Suppressor macrophage treated with lipopolysaccharide for 4 hours (primary cell): Measurements from ENCODE around the gene UBD.

Experiments
- DNase-seq: peaks from one replicate; pipeline ENCODE4 v3.0.0-alpha.2; 2020

Gene UBD

GRCh38 chr6:29559524-29560287, at the start of gene UBD:
Gene UBD (minus strand): TSS chr6:29559732. CDS start chr6:29559701, 31 bp downstream.
- DNase-seq, result peak; percentile 5

- no peak for DNase-seq
Observed at GRCh38 chr6:29608131-29608530, 48.6 kb upstream of the UBD start.

- DNase-seq, result no peak
Observed at GRCh38 chr6:29603930-29604329, 44.4 kb upstream of the UBD start.

- no peak for DNase-seq
Observed at GRCh38 chr6:29603456-29603855, 43.9 kb upstream of the UBD start.

GRCh38 chr6:29602564-29603361, 43.2 kb upstream of the UBD start:
- DNase-seq, result no peak

- DNase-seq, result no peak
Observed at GRCh38 chr6:29598172-29598747, 38.7 kb upstream of the UBD start.

- DNase-seq, result no peak
Observed at GRCh38 chr6:29597184-29597583, 37.7 kb upstream of the UBD start.

GRCh38 chr6:29596381-29596900, 36.9 kb upstream of the UBD start:
- DNase-seq, result no peak

GRCh38 chr6:29593199-29593855, 33.8 kb upstream of the UBD start:
- DNase-seq, result no peak

GRCh38 chr6:29591677-29592076, 32.1 kb upstream of the UBD start:
- DNase-seq, result no peak

- no peak for DNase-seq
Observed at GRCh38 chr6:29590218-29590808, 30.8 kb upstream of the UBD start.

GRCh38 chr6:29589423-29590048, 30.0 kb upstream of the UBD start:
- peak; percentile 56 for DNase-seq

- DNase-seq, result no peak
Observed at GRCh38 chr6:29584821-29585220, 25.3 kb upstream of the UBD start, which contains the start of gene OR2H2. Gene OR2H2 (plus strand): TSS chr6:29585121. CDS start chr6:29587945, 2,824 bp downstream.

- no peak for DNase-seq
Observed at GRCh38 chr6:29577544-29577943, 18.0 kb upstream of the UBD start.

GRCh38 chr6:29576056-29576455, 16.5 kb upstream of the UBD start:
- DNase-seq, result no peak

- DNase-seq, result no peak
Observed at GRCh38 chr6:29567991-29568390, 8.5 kb upstream of the UBD start.

GRCh38 chr6:29567541-29567940, 8.0 kb upstream of the UBD start:
- no peak for DNase-seq

GRCh38 chr6:29566856-29567255, 7.3 kb upstream of the UBD start:
- no peak for DNase-seq

- DNase-seq, result no peak
Observed at GRCh38 chr6:29564875-29565274, 5.3 kb upstream of the UBD start.

GRCh38 chr6:29563435-29563965, 4.0 kb upstream of the UBD start:
- DNase-seq, result no peak

- no peak for DNase-seq
Observed at GRCh38 chr6:29561606-29562181, 2.2 kb upstream of the UBD start.
